GM10266 (cell line): ENCODE data around the gene VRK3.

Source experiments
- DNase-seq: peaks from one replicate; pipeline ENCODE4 v3.0.0; 2012; ENCODE audit errors: extremely low spot score
- TF ChIP-seq, protein P1 (sequence below): IDR thresholded peaks from 2 replicates; pipeline ENCODE4 v1.5.1; 2012; ENCODE audit warnings: mild to moderate bottlenecking, low read depth; ENCODE audit not compliant: control insufficient read depth, insufficient read depth; ENCODE audit errors: missing control alignments

The VRK3 gene

DNA sequence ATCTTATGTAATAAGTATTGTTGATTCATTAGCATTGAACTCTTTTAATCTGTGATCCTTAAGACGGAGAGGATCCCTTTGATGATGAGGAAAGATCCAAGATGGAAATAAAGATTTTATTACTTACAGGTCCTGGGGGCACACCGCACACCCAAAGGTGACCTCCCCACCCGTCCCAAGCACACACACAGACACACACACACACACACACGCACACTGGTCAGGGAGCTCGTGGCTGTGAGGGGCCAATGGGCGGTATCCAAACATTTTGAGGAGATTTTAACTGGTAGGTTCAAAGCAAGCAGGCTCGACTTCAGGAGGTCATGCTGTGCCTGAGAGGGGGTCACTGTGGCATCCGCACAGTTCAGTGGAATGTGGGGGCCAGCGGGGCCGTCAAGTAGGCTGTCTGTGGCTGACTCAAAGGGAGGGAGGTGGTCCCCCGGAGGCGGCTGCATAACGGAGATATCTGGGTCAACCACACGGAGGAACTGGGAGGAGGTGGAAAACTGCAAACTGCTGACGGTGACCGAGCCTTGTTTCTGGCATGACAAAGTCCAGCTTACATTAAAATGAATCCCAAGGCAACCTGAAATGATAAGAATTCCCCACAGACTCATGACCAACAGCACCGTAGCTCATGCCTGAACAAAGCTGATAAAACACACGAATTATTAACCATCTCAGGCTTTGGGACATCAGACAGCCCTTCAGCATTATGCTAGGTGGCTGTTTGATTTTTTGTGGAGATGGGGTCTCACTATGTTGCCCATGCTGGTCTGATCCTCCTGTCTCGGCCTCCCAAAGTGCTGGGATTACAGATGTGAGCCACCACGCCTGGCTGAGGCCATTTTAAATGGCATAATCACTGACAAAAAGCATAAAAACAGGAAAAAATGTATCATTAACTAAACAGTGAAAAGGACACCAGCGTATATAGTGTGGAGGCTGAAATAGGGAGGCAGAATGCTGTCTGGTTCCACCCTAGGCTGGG, 43.3 kb downstream of the VRK3 start:
- DNase-seq: no peak
- TF ChIP-seq, protein P1, sequence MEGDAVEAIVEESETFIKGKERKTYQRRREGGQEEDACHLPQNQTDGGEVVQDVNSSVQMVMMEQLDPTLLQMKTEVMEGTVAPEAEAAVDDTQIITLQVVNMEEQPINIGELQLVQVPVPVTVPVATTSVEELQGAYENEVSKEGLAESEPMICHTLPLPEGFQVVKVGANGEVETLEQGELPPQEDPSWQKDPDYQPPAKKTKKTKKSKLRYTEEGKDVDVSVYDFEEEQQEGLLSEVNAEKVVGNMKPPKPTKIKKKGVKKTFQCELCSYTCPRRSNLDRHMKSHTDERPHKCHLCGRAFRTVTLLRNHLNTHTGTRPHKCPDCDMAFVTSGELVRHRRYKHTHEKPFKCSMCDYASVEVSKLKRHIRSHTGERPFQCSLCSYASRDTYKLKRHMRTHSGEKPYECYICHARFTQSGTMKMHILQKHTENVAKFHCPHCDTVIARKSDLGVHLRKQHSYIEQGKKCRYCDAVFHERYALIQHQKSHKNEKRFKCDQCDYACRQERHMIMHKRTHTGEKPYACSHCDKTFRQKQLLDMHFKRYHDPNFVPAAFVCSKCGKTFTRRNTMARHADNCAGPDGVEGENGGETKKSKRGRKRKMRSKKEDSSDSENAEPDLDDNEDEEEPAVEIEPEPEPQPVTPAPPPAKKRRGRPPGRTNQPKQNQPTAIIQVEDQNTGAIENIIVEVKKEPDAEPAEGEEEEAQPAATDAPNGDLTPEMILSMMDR: no peak

DNA sequence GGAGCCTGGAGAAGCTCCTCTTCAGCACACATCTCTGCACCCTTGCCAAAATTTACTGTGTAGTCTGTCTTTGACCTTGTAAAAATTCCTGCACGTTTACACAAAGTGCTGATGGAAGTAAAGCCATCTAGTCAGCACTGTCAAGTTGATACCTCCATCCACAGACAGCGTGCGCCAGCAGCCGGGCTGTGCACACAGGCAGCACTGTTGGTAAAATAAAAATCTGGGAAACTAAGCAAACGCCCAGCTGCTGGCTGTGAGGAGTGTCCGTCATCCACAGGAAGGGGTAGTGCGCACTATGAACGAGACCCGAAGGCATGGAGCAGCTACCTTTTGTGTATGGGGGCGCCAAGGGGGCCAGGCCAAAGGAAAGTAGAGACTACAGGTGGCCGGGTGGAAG, 46.8 kb downstream of the VRK3 start:
- DNase-seq: no peak
- TF ChIP-seq, protein P1: no peak

DNA sequence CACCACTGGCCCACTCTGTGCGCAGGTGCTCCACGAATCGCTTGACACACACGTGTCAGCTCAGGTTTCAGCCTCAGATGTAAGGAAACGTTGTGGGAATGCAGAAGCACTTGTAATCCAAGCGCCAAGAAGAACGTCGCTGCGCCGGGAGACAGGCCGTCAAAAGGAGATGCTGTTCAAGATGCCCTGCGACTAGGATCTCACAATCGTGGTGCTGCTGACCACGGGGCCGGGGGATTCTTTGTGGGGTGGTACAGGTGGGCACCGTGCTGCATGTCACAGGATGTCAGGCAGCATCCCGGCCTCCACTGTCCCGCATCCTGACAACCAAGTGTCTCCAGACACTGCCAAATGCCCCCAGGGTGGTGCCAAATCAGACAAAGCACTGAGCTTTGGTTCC, 47.3 kb downstream of the VRK3 start:
- TF ChIP-seq, protein P1: no peak

DNA sequence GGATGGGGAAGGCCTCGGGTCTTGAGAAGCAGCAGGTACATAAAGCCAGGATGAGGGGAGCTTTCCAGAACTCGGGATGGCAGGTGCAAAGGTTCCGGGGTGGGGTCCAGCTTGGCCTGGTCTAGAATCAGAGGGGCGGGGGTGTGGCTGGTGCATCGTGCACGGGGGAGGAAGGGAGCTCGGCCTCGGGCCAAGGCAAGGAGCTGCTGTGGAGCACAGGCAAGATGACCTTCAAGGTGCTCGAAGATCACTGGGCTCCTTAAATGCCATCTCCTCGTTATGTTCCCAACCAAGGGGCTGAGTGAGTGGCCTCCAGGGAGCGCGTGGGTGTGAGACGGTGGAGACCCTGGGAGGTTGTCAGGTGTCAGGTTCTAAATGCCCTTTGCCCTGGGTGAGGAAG, 48.1 kb downstream of the VRK3 start:
- TF ChIP-seq, protein P1: no peak
- no peak for DNase-seq

More for the DNA sequence above, 47.3 kb downstream of the VRK3 start:
- no peak for DNase-seq

DNA sequence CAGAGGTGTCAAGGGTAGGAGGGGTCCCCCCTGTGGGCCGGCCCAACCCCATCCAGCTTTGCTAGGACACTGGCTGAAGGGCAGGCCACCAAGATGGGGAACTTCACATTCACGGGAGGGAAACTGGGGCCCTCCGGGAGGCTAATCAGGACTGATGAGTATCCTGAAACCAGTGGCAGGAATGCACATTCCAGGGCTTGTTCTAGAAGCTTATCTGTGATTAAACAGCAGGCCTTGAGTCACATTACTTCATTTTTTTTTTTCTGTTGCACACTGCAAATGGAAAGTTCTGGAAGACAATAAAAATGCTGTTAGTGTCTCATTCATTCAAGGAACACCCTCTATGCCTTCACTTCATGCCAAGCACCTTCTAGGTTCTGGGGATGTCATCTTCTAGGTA, 48.7 kb downstream of the VRK3 start:
- TF ChIP-seq, protein P1: no peak
- no peak for DNase-seq

DNA sequence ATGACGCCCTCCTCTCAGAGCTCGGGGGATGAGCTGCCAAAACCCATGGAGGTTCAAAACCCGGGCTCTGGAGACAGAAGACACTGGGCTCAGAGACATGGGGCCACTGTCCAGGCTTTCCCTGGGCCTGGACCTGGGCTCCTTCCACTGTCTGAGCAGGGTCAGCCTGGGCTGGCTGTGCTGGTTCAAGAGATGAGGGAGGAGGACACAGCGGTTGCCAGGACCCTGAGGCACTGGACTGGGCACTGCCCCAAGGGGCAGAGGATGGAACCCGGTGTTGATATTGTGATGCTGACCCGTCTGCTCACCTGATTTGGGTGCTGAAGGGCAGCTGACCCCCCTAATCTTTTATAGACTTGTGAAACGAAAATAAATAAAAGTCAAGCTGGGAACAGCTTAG, 50.1 kb downstream of the VRK3 start:
- DNase-seq: no peak
- TF ChIP-seq, protein P1: no peak

DNA sequence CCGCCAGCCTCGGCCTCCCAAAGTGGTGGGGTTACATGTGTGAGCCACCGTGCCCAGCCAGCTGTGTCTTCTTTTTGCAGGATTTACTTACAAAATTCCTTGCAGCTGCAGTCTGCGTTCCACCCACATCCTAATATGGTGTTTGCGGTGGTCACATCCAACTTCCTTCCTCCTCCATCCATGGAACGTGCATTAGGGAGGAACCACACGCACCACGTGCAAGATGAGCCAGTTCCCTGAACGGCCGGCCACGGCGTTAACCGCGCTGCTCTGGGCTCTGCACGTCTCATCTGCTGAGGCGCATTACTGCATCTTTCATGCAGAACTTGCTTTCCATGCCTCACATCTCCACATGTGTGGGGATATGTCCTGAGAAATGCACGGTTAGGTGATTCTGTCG, 51.2 kb downstream of the VRK3 start:
- DNase-seq: no peak
- TF ChIP-seq, protein P1: no peak
